WTC11 (cell line): Measurements from ENCODE around the gene EMILIN1. TPM values are rescaled to one million over a fixed set of nuclear protein-coding genes. Genes with fewer than 3 reads are reported as not detected.

Experiments
- ARID4B ChIP-seq: sonication (generic); formaldehyde crosslinking; IDR thresholded peaks from 2 replicates; pipeline ENCODE4 v1.8.0; 2023; ENCODE audit warnings: missing genetic modification reagents, mild to moderate bottlenecking, borderline replicate concordance
- CREB1 ChIP-seq: sonication (generic); formaldehyde crosslinking; IDR thresholded peaks from 2 replicates; pipeline ENCODE4 v1.8.0; 2023; ENCODE audit warnings: mild to moderate bottlenecking, missing genetic modification reagents
- E2F4 ChIP-seq: sonication (generic); formaldehyde crosslinking; IDR thresholded peaks from 2 replicates; pipeline ENCODE4 v1.8.1; 2022; ENCODE audit warnings: low read depth, mild to moderate bottlenecking, moderate library complexity, missing genetic modification reagents, borderline replicate concordance
- E2F5 ChIP-seq: sonication (generic); formaldehyde crosslinking; IDR thresholded peaks from 2 replicates; pipeline ENCODE4 v1.8.1; 2022; ENCODE audit warnings: mild to moderate bottlenecking, moderate library complexity, missing genetic modification reagents
- GABPB1 ChIP-seq: sonication (generic); formaldehyde crosslinking; IDR thresholded peaks from 2 replicates; pipeline ENCODE4 v1.8.1; 2023; ENCODE audit warnings: mild to moderate bottlenecking, missing genetic modification reagents
- IRF2 ChIP-seq: sonication (generic); formaldehyde crosslinking; IDR thresholded peaks from 2 replicates; pipeline ENCODE4 v1.8.0; 2022; ENCODE audit warnings: low read depth, missing genetic modification reagents, borderline replicate concordance
- NR1H2 ChIP-seq: sonication (generic); formaldehyde crosslinking; IDR thresholded peaks from 2 replicates; pipeline ENCODE4 v1.9.0; 2021; ENCODE audit warnings: mild to moderate bottlenecking, moderate library complexity, missing genetic modification reagents
- OVOL2 ChIP-seq: fragments of 250-450 bp; sonication (Bioruptor Pico); IDR thresholded peaks from 2 replicates; pipeline ENCODE4 v1.9.0; 2021; ENCODE audit warnings: mild to moderate bottlenecking, borderline replicate concordance
- PRRX2 ChIP-seq: fragments of 250-450 bp; sonication (Bioruptor Pico); IDR thresholded peaks from 2 replicates; pipeline ENCODE4 v1.8.0; 2021; ENCODE audit warnings: mild to moderate bottlenecking
- TEAD1 ChIP-seq: sonication (generic); formaldehyde crosslinking; IDR thresholded peaks from 2 replicates; pipeline ENCODE4 v1.8.0; 2022; ENCODE audit warnings: mild to moderate bottlenecking, missing genetic modification reagents
- TEAD4 ChIP-seq: sonication (generic); formaldehyde crosslinking; IDR thresholded peaks from 2 replicates; pipeline ENCODE4 v1.8.0; 2022; ENCODE audit warnings: mild to moderate bottlenecking, missing genetic modification reagents
- USF2 ChIP-seq: sonication (generic); formaldehyde crosslinking; IDR thresholded peaks from 2 replicates; pipeline ENCODE4 v1.8.1; 2023; ENCODE audit warnings: mild to moderate bottlenecking, missing genetic modification reagents, moderate library complexity
- ZBTB21 ChIP-seq: sonication (generic); formaldehyde crosslinking; IDR thresholded peaks from 2 replicates; pipeline ENCODE4 v1.8.1; 2023; ENCODE audit warnings: mild to moderate bottlenecking, missing genetic modification reagents, borderline replicate concordance
- ZNF317 ChIP-seq: sonication (generic); formaldehyde crosslinking; IDR thresholded peaks from 2 replicates; pipeline ENCODE4 v1.8.1; 2023; ENCODE audit warnings: low read depth, mild to moderate bottlenecking, moderate library complexity, missing genetic modification reagents, borderline replicate concordance
- total RNA-seq: library from RNA; stranded (reverse); gene quantifications from 3 replicates; pipeline ENCODE4 v1.2.3, GENCODE V29; 2021
- TF ChIP-seq, protein P1 (sequence below): sonication (generic); formaldehyde crosslinking; IDR thresholded peaks from 2 replicates; pipeline ENCODE4 v1.8.0; 2022; ENCODE audit warnings: mild to moderate bottlenecking, missing genetic modification reagents
- TF ChIP-seq, protein P2 (sequence below): fragments of 250-450 bp; sonication (Bioruptor Pico); IDR thresholded peaks from 2 replicates; pipeline ENCODE4 v1.9.0; 2021; ENCODE audit warnings: mild to moderate bottlenecking, borderline replicate concordance

EMILIN1 gene
- total RNA-seq, 1 experiment from 2014 or later, result 3.5 TPM

DNA sequence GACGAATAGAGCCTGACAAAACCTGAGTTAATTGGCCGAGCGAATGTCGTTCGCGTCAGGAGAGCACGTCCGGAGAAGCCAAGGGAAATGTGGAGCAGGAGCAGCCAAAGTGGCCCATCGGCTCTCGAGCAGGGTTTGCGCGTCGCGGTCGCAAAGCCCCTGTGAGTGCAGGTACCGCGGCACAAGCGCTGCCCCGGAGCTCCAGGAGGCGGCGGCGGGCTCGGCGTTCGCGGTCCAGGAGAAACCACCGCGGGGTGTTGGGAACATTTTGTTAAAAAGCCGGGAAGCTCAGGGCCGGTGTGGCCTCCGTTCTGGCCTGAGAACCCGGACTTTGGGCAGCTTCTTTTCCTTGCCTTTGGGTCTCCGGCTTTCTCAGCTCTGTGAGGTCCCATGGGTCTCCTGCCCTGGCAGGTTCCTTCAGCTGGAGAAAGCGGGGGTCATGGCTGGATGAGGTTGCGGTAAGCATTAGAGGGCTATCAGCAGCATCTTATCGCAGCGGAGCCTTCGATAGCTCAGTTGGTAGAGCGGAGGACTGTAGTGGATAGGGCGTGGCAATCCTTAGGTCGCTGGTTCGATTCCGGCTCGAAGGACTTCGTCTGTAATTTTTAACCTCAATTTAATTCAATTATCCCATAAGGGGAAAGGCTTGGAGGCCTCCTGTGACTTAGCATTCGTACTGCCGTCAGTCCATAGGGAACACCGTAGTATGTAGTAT, 28.0 kb upstream of the EMILIN1 start (continued):
- TF ChIP-seq USF2 (no peak), E2F4 (CRISPR knock-in tag) (no peak), TEAD4 (CRISPR knock-in tag) (no peak), CREB1 (CRISPR knock-in tag) (peak; percentile 49; the same call in 1 of the 2 replicates), E2F5 (no peak), OVOL2 (CRISPR knock-in tag) (no peak), GABPB1 (peak; percentile 21; the same call in 1 of the 2 replicates), IRF2 (CRISPR knock-in tag) (no peak), ZNF317 (CRISPR knock-in tag) (no peak), ZBTB21 (CRISPR knock-in tag) (no peak; the same call in 1 of the 2 replicates), NR1H2 (CRISPR knock-in tag) (no peak), TEAD1 (CRISPR knock-in tag) (no peak; the same call in none of the 2 replicates), ARID4B (CRISPR knock-in tag) (peak; percentile 60; the same call in 1 of the 2 replicates), PRRX2 (CRISPR knock-in tag) (no peak; the same call in 1 of the 2 replicates)
- TF ChIP-seq, protein P1, sequence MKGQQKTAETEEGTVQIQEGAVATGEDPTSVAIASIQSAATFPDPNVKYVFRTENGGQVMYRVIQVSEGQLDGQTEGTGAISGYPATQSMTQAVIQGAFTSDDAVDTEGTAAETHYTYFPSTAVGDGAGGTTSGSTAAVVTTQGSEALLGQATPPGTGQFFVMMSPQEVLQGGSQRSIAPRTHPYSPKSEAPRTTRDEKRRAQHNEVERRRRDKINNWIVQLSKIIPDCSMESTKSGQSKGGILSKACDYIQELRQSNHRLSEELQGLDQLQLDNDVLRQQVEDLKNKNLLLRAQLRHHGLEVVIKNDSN (CRISPR knock-in tag), result 0 out of 2 replicates have a peak, but pooled peaks have one; percentile 9
- TF ChIP-seq, protein P2, sequence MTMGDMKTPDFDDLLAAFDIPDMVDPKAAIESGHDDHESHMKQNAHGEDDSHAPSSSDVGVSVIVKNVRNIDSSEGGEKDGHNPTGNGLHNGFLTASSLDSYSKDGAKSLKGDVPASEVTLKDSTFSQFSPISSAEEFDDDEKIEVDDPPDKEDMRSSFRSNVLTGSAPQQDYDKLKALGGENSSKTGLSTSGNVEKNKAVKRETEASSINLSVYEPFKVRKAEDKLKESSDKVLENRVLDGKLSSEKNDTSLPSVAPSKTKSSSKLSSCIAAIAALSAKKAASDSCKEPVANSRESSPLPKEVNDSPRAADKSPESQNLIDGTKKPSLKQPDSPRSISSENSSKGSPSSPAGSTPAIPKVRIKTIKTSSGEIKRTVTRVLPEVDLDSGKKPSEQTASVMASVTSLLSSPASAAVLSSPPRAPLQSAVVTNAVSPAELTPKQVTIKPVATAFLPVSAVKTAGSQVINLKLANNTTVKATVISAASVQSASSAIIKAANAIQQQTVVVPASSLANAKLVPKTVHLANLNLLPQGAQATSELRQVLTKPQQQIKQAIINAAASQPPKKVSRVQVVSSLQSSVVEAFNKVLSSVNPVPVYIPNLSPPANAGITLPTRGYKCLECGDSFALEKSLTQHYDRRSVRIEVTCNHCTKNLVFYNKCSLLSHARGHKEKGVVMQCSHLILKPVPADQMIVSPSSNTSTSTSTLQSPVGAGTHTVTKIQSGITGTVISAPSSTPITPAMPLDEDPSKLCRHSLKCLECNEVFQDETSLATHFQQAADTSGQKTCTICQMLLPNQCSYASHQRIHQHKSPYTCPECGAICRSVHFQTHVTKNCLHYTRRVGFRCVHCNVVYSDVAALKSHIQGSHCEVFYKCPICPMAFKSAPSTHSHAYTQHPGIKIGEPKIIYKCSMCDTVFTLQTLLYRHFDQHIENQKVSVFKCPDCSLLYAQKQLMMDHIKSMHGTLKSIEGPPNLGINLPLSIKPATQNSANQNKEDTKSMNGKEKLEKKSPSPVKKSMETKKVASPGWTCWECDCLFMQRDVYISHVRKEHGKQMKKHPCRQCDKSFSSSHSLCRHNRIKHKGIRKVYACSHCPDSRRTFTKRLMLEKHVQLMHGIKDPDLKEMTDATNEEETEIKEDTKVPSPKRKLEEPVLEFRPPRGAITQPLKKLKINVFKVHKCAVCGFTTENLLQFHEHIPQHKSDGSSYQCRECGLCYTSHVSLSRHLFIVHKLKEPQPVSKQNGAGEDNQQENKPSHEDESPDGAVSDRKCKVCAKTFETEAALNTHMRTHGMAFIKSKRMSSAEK (CRISPR knock-in tag), result no peak; the same call in 1 of the 2 replicates
- TF ChIP-seq, all 79 proteins: peak for 16
